ENCODE results near the gene DPM3. TPM values are rescaled to one million over a fixed set of nuclear protein-coding genes. Genes with fewer than 3 reads are reported as not detected.

DPM3 gene
- total and polyA plus RNA-seq, 2 of the 13 experiments (the other 11 are each of a cell fraction or from before 2014, with no cell fraction given): 23.2 to 53.4 TPM

- no peak for TF ChIP-seq KIAA2018 (CRISPR knock-in tag; IDR thresholded peaks at IDR 0.05; ENCODE audit: borderline replicate concordance)
- TF ChIP-seq MXD1 (CRISPR knock-in tag; IDR thresholded peaks at IDR 0.05): no peak
- peak; percentile 81 for TF ChIP-seq BCL6 (CRISPR knock-in tag; IDR thresholded peaks at IDR 0.05)
- TF ChIP-seq KAT7 (CRISPR knock-in tag; IDR thresholded peaks at IDR 0.05; ENCODE audit: borderline replicate concordance): no peak
- TF ChIP-seq NFATC3 (CRISPR knock-in tag; IDR thresholded peaks at IDR 0.05): no peak
- TF ChIP-seq LRRFIP1 (CRISPR knock-in tag; conservative IDR thresholded peaks at IDR 0.05): no peak
- TF ChIP-seq STAT5B (CRISPR knock-in tag; IDR thresholded peaks at IDR 0.05): no peak
- TF ChIP-seq TFDP1 (CRISPR knock-in tag; IDR thresholded peaks at IDR 0.05; ENCODE audit: borderline replicate concordance): no peak
- TF ChIP-seq NKX3-1 (CRISPR knock-in tag; IDR thresholded peaks at IDR 0.05): no peak
- no peak for TF ChIP-seq ZC3H13 (CRISPR knock-in tag; IDR thresholded peaks at IDR 0.05)
- no peak for TF ChIP-seq MAF1 (CRISPR knock-in tag; IDR thresholded peaks at IDR 0.05; ENCODE audit: borderline replicate concordance)
- no peak for TF ChIP-seq ZBTB1 (CRISPR knock-in tag; IDR thresholded peaks at IDR 0.05; ENCODE audit: borderline replicate concordance)
- TF ChIP-seq BCL3 (CRISPR knock-in tag; IDR thresholded peaks at IDR 0.05): no peak
- TF ChIP-seq RBM39 (IDR thresholded peaks at IDR 0.05; ENCODE audit: low read depth, low read length, poor library complexity, severe bottlenecking): no peak
Measured at GRCh38 chr1:155124503-155125463, 15.5 kb downstream of the DPM3 start (continued).
